GM12873 (cell line): Measurements from ENCODE around the gene CDK5RAP1.

ENCODE experiments used
- CTCF ChIP-seq: IDR thresholded peaks from 2 replicates; pipeline ENCODE4 v1.5.1; 2012; ENCODE audit warnings: low read depth, mild to moderate bottlenecking, moderate library complexity, low read length, control low read depth; ENCODE audit not compliant: insufficient read depth; ENCODE audit errors: missing control alignments

Gene CDK5RAP1, protein sequence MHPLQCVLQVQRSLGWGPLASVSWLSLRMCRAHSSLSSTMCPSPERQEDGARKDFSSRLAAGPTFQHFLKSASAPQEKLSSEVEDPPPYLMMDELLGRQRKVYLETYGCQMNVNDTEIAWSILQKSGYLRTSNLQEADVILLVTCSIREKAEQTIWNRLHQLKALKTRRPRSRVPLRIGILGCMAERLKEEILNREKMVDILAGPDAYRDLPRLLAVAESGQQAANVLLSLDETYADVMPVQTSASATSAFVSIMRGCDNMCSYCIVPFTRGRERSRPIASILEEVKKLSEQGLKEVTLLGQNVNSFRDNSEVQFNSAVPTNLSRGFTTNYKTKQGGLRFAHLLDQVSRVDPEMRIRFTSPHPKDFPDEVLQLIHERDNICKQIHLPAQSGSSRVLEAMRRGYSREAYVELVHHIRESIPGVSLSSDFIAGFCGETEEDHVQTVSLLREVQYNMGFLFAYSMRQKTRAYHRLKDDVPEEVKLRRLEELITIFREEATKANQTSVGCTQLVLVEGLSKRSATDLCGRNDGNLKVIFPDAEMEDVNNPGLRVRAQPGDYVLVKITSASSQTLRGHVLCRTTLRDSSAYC

DNA sequence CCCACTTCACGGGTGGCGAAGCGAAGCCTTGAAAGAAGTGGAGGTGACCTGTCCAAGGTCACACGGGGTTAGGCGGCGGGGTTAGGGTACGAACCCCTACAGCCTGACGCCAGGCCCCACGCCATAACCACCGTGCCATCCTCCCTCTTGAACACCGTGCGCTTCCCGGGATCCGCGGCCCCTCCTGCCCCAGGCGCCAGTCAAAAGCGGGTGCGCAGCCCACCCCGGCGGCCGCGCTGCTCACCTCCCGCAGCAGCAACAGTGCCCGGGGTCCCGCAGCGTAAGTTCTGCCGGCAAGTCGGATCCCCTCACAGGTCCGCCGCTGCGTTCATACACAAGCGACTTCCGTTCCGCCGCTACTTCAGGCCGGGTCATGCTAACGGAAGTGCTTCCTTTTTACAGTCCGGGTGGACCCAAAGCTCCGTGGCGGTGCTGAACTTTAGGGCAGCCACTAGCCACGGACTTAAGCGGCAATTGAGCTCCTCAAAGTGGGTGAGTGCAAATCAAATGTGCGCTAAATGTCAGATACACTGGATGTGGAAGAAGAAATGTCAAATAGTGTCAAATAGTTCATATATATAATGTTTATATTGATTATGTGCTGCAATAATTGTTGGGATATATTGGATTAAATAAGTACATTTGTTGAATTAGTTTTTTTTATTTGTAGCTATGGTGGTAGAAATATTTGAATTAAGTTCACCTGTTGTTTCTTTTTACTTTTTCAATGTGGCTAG lies at the start of gene CDK5RAP1:
Gene CDK5RAP1, minus strand, starts transcription at position 336 of the 737 bp plus-strand sequence. CDS start 4,455 bp downstream, outside the sequence.
- TF ChIP-seq CTCF = peak; percentile 2

GRCh38 chr20:33450867-33451266 lies 49.5 kb upstream of the CDK5RAP1 start:
- TF ChIP-seq CTCF = no peak

DNA sequence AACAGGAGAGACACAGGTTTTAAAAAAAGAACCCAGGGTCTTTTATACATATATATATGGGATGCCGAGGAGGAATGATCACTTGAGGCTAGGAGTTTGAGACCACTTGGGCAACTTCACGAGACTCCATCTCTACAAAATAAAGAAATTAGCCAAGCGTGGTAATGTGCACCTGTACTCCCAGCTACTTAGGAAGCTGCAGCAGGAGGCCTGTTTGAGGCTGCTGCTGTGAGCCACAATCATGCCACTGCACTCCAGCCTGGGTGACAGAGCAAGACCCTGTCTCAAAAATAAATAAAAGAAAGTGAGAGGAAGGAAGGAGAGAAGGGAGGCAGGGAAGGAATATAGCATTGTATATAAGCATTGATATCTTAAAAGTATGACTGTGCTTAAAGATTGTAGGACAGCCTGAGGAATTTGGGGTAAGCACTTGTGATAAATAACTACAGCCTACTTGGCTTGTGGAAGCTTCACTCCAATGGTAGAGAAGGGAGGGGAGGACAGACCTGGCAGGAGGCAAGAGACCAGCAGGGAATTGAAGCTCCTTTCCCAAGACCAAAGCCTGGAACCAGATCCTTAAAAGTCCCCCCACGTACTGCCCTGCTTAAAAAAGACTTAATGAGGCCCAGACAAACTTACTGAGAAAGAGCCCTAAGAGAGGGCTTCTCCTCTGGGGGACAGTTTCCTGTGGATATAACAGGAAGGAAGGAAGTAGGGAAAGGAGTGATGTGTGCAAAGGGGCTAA lies 44.7 kb upstream of the CDK5RAP1 start:
- no peak for TF ChIP-seq CTCF

GRCh38 chr20:33444797-33445560 lies 43.7 kb upstream of the CDK5RAP1 start:
- TF ChIP-seq CTCF = peak; percentile 49

DNA sequence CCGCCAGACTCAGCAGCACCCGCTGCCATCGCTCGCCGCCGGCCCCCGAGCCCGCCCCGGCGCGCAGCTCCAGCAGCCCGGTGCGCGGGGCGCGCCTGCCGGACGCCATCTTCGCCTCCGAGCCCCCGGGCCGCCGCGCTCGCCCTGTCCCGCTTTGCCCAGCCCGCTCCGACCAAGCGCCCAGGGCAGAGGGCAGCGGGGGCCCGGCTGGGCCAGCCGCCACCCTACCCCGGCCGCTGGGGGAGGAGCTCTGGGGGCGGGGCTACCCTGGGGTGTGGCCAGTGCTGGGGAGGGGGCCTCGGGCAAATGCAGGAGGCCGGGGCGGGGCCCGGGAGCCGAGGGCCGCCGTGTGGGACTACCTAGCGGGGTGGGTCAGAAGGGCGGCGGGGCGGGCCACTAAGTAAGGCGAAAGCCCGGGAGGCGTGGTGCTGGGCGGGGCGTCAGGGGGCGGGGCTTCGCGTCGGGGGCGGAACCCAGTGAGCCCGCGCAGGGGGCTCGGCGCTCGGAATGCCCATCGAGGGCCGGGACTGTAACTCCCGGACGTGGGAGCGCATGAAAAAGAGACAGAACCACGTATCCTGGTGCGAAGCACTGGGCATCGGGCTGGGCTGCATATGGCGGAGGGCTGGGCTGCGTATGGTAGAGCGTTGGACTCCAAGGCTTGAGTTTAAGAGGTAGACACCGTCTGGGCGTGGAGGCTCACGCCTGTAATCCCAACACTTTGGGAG lies 42.4 kb upstream of the CDK5RAP1 start, which contains the start of gene SNTA1:
Gene SNTA1, minus strand, starts transcription at position 252 of the 728 bp plus-strand sequence. Its CDS starts 143 bp downstream, at position 109.
- no peak for TF ChIP-seq CTCF

- no peak for TF ChIP-seq CTCF
Observed at GRCh38 chr20:33443006-33443511, 41.7 kb upstream of the CDK5RAP1 start.
